ENCODE data around the gene LPAR1.

DNA sequence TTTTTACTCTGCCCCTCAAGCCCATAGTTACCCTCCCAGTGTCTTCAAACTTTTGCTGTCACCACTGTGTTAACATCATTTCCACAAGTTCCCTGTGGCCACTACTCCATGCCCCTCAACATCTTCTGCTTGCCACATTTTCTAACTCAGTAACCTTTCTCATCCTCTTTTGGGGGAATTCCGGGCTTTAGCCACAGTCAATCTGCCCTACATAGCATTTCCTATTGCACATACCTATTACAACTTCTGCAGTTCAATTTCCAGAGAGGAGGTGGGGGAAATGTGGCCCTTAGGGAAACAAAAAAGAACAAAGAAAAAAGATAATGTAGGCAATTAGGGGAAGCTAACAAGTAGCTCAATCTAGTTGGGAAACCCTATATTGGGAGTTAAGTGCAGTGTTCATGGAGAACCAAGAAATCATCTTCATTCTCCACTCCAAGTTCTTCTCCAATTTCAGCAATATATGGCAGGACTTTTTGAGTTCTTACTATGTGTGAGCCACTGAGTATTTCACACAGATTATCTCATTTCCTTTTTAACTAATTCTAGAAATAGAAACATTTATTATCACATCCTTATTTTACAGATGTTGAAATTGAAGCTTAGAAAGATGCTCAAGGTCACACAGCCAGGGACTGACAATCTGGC, 40.2 kb upstream of the LPAR1 start:
- TF ChIP-seq, protein P1, sequence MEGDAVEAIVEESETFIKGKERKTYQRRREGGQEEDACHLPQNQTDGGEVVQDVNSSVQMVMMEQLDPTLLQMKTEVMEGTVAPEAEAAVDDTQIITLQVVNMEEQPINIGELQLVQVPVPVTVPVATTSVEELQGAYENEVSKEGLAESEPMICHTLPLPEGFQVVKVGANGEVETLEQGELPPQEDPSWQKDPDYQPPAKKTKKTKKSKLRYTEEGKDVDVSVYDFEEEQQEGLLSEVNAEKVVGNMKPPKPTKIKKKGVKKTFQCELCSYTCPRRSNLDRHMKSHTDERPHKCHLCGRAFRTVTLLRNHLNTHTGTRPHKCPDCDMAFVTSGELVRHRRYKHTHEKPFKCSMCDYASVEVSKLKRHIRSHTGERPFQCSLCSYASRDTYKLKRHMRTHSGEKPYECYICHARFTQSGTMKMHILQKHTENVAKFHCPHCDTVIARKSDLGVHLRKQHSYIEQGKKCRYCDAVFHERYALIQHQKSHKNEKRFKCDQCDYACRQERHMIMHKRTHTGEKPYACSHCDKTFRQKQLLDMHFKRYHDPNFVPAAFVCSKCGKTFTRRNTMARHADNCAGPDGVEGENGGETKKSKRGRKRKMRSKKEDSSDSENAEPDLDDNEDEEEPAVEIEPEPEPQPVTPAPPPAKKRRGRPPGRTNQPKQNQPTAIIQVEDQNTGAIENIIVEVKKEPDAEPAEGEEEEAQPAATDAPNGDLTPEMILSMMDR (IDR thresholded peaks at IDR 0.05): no peak
- TF ChIP-seq POLR2A (IDR thresholded peaks at IDR 0.05): no peak

All from heart left ventricle (tissue), 13 donors.